A204.1 (cell line): ENCODE results near the gene SLC34A3.

ENCODE experiments used
- FAIRE-seq: peaks from 2 replicates; lab custom pipeline; 2012; peaks lifted over from hg19 to GRCh38; lab: Jason Lieb, UNC

The SLC34A3 gene

DNA sequence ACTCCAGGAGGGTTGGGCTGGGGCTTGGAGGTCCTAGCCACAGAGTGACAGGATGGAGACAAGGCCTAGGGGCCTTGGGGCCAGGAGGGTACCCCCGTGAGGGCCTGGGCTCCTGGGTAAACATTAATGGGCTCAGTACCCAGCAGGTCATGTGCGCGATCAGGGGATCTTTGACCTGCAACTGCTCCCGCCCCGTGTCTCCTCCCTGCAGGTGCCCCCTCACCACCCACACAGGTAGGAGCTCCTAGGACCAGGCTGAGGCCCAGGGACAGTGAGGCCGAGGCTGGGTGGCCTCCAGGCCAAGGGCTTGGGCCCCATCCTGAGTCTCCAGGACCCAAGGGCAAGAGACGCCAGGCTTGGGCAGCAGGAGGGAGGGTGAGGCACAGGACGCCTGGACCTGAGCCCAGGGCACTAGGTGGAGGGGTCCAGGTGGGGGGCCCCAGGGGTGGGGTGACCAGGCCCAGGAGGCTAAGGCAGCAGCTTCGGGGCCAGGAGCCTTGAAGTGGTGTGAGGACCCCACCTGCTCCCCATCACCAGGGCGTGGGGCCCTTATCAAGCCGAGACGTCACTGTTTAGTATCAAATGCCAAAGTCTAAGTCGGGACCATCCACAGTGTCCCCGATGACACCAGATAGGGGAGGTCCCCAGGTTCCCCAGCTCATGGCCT, at the start of gene SLC34A3:
Gene SLC34A3, plus strand, starts transcription at position 197 of the 667 bp plus-strand sequence. CDS start 802 bp downstream, outside the sequence.
- FAIRE-seq: no peak

DNA sequence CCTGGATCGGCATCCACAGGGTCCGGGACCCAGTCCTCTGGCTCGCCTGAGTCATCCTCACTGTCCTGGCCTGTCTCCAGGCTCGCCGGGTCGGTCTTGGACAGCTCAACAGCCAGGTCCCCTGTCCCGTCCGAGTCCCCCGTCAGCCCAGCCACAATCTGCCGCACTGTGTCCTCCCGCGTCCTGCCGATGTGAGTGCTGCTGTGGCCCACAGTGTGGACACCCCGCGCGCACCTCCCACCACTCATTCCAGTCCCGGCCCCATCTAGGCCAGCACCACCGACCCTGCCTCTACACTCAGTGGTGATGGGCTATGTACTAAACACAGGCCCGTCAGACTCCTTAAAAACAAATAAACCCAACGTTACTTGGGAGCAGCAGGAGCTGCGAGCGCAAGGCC, 49.0 kb upstream of the SLC34A3 start:
- FAIRE-seq: no peak

GRCh38 chr9:137182836-137183235, 47.9 kb upstream of the SLC34A3 start:
- no peak for FAIRE-seq

GRCh38 chr9:137183980-137184595, 46.6 kb upstream of the SLC34A3 start:
- no peak for FAIRE-seq

- FAIRE-seq: no peak
Observed at GRCh38 chr9:137184881-137185660, 45.6 kb upstream of the SLC34A3 start.

- no peak for FAIRE-seq
Observed at GRCh38 chr9:137185921-137186320, 44.8 kb upstream of the SLC34A3 start.

DNA sequence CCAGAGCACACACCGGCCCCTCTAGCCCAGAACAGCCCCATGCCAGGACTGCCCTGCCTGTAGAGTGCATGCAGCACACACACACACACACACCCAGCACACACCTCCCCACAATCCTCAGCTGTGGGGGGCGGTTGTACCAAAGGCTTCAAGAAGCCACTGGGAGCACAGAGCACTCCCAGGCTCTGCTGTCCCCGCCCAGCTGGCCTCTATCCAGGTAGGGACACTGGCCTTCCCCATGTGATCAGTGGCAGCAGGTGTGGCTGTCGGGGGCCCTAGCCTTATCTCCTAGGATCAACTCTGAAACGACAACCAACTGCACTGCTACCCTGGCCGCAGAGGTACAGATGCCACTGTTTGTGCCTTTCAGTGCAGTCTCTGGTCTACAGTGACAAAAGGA, 44.3 kb upstream of the SLC34A3 start:
- FAIRE-seq: no peak

DNA sequence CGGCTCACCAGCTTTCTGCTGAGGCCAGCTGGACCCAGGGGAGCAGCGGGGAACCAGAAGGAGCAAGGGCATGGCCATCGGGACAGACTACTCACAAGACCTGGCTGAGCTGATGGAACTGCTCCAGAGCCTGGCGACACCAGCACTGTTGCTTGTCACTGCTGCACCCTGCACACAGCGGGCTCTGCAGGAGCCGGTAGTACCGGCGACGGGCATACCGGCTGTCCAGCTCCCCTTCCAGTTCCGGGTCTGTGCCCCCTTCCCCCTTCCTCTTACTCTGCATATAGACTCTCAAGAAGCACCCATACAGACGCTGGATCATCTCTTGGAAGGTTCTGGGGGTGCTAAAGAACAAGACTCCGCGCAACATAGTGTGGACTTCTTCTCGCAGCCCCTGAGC, 43.3 kb upstream of the SLC34A3 start:
- no peak for FAIRE-seq

DNA sequence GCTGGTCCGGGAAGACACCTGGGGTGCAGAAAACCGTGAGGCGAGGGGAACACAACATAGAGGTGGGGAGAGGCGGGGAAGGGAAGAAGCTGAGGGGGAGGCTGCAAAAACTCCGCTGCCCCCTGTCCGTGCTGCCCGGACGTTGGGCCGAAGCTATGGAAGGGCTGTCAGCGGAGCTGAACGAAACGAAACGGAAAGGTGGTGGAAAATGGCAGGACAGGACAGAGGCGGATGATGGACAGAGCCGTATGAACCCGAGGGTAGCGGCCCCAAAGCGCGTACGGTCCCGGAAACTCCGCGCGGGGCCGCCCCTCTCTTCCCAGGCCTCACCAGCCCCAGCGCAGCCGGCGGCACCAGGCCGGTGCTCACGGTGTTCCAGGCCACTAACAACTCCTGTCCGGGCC, 42.6 kb upstream of the SLC34A3 start:
- FAIRE-seq: no peak

- FAIRE-seq: no peak
Observed at GRCh38 chr9:137188490-137189296, 42.0 kb upstream of the SLC34A3 start, which contains the start of the genes ANAPC2 and SSNA1. Gene ANAPC2 (minus strand): TSS chr9:137188560. CDS start chr9:137188532, 28 bp downstream. Gene SSNA1 (plus strand): TSS chr9:137188676. CDS start chr9:137188727, 51 bp downstream.

DNA sequence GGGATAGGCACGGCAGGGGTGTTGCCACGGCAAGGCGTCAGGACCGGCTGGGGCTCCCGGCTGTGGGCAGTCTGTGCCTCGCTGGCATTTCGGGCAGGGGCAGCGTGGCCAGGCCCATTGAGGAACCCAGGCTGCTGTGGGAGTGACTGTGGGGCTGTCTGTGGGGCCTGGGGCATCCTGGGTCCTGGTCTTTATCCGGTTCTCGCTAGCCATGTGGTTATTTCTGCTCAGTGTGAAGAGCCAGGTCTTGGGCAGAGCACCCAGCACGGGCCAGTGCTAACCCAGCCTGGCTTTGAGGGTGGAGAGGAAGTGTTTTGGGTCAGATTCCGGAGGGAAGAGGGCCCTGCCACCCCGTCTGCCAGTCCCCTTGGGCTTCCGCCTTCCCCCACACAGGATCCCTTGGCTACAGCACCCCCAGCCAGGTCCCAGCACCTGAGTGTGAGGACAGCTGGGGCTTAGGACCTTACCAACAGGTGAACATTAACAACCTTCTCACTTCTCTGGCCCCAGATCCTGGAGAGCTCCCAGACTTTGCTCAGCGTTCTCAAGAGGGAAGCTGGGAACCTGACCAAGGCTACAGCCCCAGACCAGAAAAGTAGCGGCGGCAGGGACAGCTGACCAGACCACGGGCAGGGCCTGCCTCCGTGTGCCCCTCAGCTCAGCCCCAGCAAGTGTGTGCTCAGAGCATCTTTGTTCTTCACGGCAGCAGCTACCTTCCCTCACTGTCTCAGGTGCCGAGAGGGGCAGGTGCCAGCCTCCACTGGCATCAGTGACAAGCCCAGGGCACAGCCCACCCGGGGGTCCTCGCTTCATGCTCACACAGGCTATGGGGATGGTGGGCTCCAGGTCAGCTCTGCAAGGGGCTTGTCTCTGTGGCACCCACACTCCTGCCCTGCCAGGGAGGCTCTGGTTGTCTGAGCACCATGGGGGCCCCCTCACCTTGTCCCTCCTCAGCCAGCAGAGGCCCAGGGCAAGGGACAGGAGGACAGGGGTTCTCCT, 41.1 kb upstream of the SLC34A3 start:
- FAIRE-seq: no peak

GRCh38 chr9:137190315-137190856, 40.3 kb upstream of the SLC34A3 start:
- no peak for FAIRE-seq

DNA sequence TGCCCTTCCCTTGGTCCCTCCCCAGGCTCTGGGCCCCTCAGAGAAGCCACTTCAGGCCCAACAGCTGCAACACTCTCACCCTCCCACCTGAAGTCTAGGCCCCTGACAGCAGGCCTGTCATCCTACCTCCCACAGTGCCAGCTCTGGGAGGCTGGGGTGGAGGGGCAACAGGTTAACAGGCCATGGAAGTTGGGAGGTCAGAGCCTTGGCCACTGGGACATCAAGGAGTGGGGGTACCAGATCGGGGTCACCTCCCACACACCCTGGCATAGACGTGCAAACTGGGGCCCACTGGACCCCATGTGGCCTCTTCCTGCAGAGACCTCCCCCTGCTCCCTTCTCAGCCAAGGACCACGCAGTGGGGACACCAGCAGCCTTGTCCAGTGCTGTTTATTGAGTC, 39.5 kb upstream of the SLC34A3 start:
- no peak for FAIRE-seq

DNA sequence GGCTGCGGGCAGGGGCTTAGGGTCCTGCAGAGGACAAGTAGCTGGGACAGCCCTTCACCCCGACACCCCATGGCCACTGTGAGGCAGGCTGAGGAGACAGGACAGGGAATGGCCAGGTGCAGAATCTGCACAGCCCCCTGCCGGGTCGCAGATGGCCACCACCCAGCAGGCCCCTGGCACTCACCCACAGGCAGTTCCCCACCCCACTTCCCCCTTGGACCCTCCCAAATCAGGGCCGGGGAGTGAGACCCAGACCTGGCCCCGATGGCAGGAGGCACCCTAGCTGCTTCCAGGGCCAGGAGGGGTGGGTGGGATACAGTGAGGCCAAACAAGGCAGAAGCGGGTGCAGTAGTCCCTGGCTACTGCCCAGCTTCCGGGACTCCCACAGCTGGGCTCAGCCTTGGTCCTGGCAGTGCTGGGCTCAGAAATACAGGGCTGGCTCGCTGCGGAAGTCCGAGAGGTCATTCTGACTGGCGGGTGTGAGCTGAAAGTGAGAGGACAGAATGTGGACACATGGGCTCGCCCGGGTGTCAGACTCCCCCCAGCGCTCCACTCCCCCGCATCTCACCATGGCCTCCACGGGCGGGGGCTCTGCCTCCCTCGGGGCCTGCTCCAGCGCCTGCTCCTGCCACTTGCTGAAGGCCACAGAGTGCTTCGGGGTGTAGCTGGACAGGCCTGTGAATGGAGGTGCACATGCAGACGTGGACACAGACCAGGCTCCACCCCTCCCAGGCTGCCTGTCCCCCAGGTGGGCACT, 38.8 kb upstream of the SLC34A3 start:
- no peak for FAIRE-seq

DNA sequence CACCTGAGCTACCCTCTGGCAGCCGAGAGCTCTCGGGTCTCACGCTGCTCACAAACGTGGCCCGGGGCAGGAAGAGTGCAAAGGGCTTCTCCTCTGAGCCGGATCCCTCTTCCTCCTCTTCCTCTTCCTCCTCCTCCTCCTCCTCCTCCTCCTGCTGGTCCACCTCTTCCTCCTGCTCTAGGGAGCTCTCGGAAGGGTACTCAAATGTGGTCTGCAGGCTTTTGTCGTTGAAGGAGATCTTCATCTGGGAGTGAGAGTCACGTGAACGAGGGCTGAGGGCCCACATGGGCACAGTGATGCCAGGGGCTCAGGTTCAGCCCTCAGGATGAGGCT, 38.3 kb upstream of the SLC34A3 start:
- FAIRE-seq: no peak

DNA sequence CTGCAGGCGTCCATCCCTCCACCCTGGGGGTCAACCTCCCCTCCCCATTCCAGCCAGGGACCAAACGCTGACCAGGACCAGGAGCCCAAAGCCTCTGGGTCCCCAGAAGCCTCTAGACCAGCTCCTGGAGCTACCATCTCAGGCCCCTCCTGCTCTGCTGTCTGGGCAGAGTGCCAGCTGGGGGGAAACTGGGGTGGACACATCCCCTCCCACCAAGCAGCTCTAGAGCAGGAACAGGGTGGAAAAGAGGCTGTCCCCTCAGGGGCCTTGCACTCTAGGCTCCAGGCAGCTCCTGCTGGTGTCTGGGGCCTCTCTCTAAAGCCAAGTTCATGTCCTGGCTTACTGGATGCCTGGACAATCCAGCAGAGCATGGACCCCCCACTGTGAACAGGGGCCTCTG, 37.8 kb upstream of the SLC34A3 start:
- FAIRE-seq: no peak

DNA sequence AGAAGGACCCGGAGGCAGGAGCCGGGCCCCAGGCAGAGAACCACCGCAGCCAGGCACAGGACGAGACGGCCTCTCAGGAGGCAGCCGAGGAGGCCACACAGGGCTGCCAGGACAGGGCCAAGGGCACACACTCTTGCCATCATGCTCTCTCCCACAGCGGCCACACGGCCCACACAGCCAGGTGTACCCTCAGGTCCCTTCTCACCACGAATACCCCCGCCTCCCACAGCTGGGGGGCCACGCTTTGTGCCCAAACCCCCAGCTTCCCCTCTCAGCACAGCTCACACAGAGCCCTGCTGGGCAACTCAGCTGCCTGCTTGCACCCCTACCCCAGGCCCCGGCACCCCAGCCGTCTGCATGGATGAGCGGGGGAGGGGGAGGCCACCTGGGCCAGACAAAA, 36.9 kb upstream of the SLC34A3 start:
- FAIRE-seq: no peak

DNA sequence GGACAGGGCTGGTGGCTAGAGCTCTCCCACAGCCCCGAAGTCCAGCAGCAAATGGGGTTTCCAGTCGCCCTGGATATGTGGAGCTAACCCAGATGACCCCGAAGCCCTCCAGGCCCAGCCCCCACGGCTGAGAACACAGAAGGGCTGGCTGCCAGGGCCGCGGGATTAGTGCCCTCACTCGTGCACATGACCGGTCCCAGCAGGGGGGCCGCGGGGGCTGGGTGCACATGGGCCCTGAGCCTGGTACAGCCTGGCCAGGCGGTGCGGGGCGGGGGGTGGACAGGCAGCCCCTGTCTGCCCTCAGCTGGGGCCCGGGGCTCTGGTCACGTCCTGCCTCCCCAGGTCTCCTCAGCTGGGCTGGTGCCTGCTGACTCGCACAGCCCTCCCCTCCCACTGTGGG, 36.3 kb upstream of the SLC34A3 start:
- no peak for FAIRE-seq

GRCh38 chr9:137194909-137195308, 35.8 kb upstream of the SLC34A3 start:
- no peak for FAIRE-seq

DNA sequence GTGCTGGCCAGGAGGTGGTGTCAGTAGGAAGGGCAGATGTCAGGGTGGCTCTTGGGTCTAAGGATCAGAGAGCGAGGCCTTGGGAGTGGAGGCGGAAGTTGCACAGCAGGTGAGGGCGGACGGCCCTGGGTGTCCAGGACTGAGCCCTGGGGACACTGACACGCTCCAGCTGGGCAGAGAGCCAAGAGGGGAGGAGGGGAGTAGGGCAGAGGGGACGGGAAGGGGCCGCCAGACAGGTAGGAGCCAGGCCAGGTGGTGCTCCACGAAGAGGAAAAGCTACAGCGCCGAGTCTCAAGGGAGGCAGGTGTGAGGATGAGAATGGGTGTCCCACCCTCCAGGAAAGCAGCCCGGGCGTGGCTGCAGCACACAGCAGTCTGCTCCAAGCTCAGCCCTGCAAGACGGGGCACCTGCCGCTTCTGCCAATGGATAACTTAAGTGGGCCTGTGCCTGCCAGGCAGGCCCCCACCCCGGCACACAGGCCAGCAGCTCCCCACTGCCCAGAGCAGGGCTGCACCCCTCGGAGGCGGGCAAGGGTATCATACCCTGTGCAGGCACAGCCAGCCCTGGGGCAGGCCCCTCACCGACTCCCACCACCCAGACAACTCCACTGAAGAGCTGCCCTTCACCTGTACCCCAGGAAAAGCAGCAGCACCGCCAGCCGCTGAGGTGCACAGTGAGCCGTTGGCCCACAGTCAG, 35.0 kb upstream of the SLC34A3 start:
- no peak for FAIRE-seq
